GM18909 (cell line): ENCODE data around the gene CLDN25.

Experiments used
- ATAC-seq: cut with Tn5 transposase; IDR thresholded peaks from one replicate; pipeline ENCODE4 v1.9.1; 2021; ENCODE audit warnings: mild to moderate bottlenecking; ENCODE audit not compliant: unreplicated experiment, poor library complexity

Gene CLDN25

DNA sequence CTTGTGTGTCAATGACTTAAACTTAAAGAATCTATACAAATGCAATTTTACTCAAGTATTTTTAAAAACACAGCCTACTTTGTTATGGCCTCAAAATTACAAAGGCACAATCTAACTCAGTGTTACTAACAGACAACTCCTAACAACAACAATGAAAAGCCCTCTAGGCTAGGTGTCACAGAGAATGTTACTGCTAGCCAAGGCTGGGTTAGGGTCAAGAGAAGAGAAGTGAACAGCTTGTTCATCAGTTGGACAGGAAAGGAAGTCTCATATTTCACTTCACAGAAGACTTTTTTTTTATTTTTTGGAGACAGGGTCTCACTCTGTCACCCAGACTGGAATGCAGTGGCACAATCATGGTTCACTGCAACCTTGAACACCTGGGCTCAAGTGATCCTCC lies 26.0 kb downstream of the CLDN25 start:
- ATAC-seq, result no peak

DNA sequence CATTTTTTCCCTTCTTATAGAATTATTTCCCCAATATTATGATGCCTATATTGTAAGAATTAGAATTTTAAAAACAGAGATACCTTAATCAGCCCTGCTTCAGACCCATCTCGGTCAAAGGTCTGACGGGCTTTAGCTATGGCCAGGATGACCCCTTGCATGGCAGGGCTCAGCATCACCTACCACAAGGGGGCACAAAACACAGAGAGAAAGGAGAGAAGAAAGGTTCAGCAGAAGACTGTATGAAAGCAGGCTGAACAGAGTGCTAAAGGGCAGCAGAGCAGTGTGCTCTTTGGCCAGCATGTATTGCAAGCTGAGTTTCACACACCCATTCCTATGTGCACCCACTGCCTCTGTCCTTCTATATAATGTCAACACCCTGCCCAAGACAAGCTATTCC lies 26.8 kb downstream of the CLDN25 start:
- no peak for ATAC-seq

DNA sequence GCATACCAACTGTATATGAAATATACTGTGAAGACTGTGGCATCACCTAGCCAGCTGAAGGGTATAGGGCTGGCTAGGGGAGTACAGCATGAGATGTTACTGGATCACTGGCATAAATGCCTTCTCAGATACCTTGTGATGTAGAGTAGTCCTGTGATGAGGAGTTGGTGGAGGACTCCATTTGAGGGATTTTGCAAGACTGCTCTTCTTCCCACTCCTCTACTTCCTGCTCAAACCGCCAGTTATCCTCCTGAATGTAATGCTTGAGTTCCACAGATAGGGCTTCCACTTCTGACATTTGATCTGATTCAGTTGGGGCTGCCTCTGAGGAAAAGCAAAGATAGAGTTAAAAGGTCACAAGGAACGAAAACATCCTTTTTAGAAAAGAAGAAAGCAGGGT lies 29.3 kb downstream of the CLDN25 start:
- ATAC-seq, result no peak

DNA sequence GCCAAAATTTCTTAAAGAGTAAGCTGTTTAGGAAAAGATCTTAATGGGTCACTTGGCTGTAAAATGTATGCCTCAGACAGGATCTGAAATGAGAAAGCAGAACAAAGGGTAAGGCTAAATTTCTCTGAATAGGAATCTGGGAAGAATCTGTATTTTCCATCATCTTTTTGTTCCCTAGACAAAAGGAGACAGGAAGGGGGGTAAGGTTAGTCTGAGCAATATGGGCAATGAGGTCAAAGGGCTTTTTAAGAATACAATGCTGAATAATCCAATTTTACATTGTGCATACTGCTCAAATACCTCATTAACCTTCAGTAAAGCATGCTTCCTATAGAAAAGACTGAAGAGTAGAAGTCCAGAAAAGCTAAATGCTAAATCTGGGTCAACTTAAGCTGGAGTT lies 34.6 kb downstream of the CLDN25 start:
- no peak for ATAC-seq

DNA sequence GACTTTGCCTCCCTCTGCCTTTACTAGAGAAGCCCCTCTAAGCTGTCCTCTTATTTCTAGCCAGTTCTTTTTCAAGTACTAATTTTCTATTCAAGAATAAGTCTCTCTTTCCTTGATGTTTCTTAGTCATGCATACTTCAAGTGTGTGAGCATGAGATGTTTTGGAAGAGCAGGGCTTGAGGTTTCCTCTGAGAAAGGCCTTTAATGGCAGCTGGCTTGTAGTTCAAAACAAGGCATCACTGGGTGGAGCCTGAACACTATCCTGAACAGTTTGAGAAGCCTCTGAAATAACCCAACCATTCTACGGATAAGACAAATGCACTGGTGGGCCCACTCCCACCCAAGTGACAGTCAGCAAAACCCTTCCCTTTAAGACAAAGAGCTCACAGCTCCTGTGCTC lies 37.6 kb downstream of the CLDN25 start:
- no peak for ATAC-seq

DNA sequence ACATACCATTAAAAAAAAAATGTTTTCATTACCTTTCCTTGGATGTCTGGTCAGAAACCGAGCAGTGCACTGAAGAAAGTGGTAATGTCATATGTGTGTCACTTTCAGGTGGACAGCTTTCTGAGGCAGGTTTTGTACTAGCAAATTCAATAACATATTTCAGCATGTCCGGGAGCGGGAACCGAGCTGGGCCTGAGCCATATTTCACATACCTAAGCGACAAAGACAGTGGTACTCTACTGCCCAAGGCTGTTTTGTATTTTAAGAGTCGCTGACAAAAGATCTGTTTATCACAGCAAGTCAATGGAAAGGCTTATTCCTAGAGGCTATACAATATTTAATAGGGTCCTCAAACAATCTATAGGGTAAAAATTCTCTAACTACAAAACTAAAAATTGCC lies 38.0 kb downstream of the CLDN25 start:
- no peak for ATAC-seq

DNA sequence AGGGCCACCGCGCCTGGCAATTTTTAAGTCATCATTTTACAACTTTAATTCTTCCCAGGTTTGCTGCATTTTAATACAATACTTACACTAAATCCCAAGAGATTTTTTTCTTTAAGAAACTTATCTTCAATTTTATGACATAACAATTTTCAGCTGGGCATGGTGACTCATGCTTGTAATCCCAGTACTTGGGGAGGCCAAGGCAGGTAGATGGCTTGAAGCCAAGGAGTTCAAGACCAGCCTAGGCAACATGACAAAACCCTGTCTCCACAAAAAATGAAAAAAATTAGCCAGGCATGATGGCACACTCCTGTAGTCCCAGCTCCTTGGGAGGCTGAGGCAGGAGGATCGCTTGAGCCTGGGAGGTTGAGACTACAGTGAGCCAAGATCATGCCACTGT lies 38.8 kb downstream of the CLDN25 start:
- no peak for ATAC-seq

DNA sequence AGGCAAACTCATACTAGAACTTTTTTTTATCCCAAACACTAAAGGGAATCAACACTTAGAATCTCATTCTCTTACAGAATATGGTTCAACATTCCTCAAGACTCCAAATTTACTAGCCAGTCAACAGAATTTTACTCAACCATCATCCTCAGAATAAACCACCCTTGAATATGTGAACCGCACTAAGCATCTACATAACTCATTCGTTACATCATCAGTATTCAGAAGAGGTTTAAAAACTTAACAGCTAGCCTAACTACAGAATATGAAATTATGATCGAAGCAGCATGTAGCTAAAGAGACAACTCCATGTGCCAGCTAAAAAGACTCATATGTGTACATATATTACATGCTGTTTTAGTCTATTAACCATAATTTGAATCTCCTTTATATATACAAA lies 47.9 kb downstream of the CLDN25 start:
- ATAC-seq, result no peak

DNA sequence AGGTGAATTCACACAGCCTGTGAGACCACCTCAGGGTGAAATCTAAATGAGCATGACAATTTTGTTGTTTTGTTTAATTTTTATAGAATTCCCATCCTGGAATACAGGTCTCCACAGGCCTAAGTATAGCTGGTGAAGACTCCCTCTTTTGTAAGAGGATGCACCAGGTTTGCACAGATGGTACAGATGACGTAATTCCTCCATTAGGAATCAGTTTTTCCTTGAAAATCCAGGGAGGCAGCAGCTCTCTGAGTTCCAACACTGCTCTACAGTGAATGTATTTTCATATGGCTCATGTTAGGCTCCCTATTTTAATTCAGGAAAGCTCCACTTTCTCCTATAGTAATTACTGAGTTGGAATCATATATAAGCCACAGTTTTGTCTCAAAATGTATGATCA lies 48.6 kb downstream of the CLDN25 start:
- no peak for ATAC-seq

DNA sequence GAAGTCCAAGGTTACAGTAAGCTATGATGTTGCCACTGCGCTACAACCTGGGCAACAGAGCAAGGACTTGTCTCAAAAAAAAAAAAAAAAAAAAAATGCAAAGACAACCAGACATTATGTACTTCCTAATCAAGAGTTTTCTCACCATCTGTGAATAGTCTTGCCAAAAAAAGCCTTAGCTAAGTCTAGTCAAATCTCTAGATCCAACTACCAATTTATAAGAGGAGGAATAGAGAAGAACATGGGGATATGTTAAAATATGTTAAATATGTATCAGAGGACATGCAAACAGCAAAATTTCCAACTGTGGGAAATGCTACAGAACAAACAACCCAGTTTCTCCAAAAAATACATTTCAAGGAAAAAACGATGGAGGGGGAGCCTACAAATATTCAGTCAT lies 50.2 kb downstream of the CLDN25 start:
- ATAC-seq, result no peak
